KMS-11 (cell line): ENCODE results near the gene C4orf36.

Experiments
- H2AFZ ChIP-seq: fragments of 200-600 bp; sonication (generic); 2 replicates; pipeline ENCODE4 v1.6.1; 2016; ENCODE audit warnings: antibody characterized with exemption, mixed run types, low read depth
- H3K27ac ChIP-seq: fragments of 200-600 bp; sonication (generic); 2 replicates; pipeline ENCODE4 v1.6.1; 2016; ENCODE audit warnings: mild to moderate bottlenecking, mixed run types
- H3K27me3 ChIP-seq: fragments of 200-600 bp; sonication (generic); 2 replicates; pipeline ENCODE4 v1.6.1; 2017; ENCODE audit warnings: mild to moderate bottlenecking, low read depth, mixed run types, moderate library complexity; ENCODE audit not compliant: insufficient read depth
- H3K36me3 ChIP-seq: fragments of 200-600 bp; sonication (generic); 2 replicates; pipeline ENCODE4 v1.6.1; 2017; ENCODE audit warnings: mild to moderate bottlenecking, mixed run types; ENCODE audit not compliant: insufficient read depth
- H3K4me1 ChIP-seq: fragments of 200-600 bp; sonication (generic); 2 replicates; pipeline ENCODE4 v1.6.1; 2016; ENCODE audit warnings: mild to moderate bottlenecking, low read depth, mixed run types; ENCODE audit not compliant: poor library complexity, severe bottlenecking
- H3K4me2 ChIP-seq: fragments of 200-600 bp; sonication (generic); 2 replicates; pipeline ENCODE4 v1.7.0; 2016; ENCODE audit warnings: mild to moderate bottlenecking, mixed run types
- H3K4me3 ChIP-seq: fragments of 200-600 bp; sonication (generic); IDR thresholded peaks from 2 replicates; pipeline ENCODE4 v1.6.1; 2017; ENCODE audit warnings: low read depth, low read length, mixed read lengths; ENCODE audit not compliant: insufficient read depth
- H3K79me2 ChIP-seq: fragments of 200-600 bp; sonication (generic); 2 replicates; pipeline ENCODE4 v1.6.1; 2016; ENCODE audit warnings: low read depth, mixed run types; ENCODE audit not compliant: insufficient read depth
- H3K9ac ChIP-seq: fragments of 200-600 bp; sonication (generic); 2 replicates; pipeline ENCODE4 v1.6.1; 2016; ENCODE audit warnings: mild to moderate bottlenecking, mixed run types
- H4K20me1 ChIP-seq: fragments of 200-600 bp; sonication (generic); 2 replicates; pipeline ENCODE4 v1.6.1; 2016; ENCODE audit warnings: mild to moderate bottlenecking, mixed run types; ENCODE audit not compliant: insufficient read depth
- TF ChIP-seq, protein P1 (sequence below): fragments of 200-600 bp; sonication (generic); conservative IDR thresholded peaks from 2 replicates; pipeline ENCODE4 v1.6.1; 2017; ENCODE audit warnings: low read depth, mild to moderate bottlenecking, antibody characterized with exemption, low read length, moderate library complexity, mixed read lengths

Gene C4orf36

DNA sequence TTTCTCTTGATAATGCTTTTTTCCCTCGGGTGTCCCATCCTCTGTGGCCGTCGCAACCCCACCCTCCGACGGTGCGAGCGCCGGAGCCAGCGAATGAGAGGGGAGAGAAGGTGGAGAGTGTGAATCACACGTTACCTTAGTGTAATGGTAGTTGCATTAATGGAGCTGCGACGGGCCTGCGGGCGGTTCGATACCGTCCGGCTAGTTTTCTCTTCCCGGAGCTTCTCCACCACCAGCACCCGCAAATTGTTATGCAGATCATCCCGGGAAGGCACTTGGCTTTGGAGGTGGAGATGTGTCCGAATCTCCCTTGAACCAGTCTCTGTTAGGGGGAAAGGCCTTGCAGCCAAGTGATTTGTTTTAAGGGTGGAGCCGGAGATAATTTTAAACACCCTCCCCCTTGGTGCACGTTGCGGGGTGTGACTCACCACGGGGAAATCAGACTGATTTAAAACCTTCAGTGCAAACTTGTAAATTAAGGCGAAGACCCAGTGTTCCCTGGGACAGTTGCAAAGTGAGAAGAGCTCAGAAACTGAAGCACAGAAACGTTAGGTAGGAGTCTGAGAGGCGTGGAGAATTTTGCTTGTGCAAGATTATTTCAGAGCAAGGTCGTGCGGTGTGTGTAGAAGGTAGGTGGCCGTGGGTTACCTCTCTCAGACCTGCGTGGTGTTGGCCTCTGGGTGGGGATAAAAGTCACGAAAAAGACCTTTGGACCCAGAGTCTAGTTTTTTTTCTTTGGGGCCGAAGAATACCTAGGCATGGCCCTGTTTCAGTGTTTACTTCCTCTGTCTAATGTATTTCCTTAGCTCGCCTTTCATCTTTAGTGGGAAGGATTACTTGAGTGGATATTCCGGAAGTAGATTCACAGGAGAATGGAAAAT is 43.9 kb upstream of the C4orf36 start:
- H2AFZ ChIP-seq = peak overlapping the region; percentile 45
- peaks cover 58% of the 10 kb centered on the region for H3K79me2 ChIP-seq
- TF ChIP-seq, protein P1, sequence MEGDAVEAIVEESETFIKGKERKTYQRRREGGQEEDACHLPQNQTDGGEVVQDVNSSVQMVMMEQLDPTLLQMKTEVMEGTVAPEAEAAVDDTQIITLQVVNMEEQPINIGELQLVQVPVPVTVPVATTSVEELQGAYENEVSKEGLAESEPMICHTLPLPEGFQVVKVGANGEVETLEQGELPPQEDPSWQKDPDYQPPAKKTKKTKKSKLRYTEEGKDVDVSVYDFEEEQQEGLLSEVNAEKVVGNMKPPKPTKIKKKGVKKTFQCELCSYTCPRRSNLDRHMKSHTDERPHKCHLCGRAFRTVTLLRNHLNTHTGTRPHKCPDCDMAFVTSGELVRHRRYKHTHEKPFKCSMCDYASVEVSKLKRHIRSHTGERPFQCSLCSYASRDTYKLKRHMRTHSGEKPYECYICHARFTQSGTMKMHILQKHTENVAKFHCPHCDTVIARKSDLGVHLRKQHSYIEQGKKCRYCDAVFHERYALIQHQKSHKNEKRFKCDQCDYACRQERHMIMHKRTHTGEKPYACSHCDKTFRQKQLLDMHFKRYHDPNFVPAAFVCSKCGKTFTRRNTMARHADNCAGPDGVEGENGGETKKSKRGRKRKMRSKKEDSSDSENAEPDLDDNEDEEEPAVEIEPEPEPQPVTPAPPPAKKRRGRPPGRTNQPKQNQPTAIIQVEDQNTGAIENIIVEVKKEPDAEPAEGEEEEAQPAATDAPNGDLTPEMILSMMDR = no peak
- H3K27ac ChIP-seq = peak overlapping the region; percentile 86
- H4K20me1 ChIP-seq = no peaks in the 10 kb centered on the region
- H3K4me3 ChIP-seq = peak overlapping the region; percentile 60
- peak overlapping the region; percentile 56 for H3K9ac ChIP-seq
- H3K36me3 ChIP-seq = no peaks in the 10 kb centered on the region
- peaks cover 49% of the 10 kb centered on the region for H3K4me1 ChIP-seq
- peak overlapping the region; percentile 61 for H3K4me2 ChIP-seq
- no peaks in the 10 kb centered on the region for H3K27me3 ChIP-seq

DNA sequence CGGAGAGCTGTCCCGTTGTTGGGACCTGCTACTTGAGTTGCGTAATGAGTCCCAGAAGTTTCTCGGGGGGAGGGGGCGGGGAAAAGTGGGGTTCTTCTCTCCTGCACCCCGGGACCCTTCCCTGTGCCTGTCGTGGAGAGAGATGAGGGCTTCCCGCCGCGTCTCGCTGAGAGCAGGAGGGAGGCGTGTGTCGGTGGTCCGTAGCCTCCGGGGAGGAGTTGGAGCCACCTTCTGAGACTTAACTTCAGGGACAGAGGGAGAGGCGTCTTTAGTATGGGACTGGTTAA is 43.3 kb upstream of the C4orf36 start:
- H3K9ac ChIP-seq = peak overlapping the region; percentile 56
- TF ChIP-seq, protein P1 = no peak
- H3K27ac ChIP-seq = peak overlapping the region; percentile 86
- H3K4me3 ChIP-seq = peak overlapping the region; percentile 60
- peak overlapping the region; percentile 61 for H3K4me2 ChIP-seq
- H4K20me1 ChIP-seq = no peaks in the 10 kb centered on the region
- peaks cover 49% of the 10 kb centered on the region for H3K4me1 ChIP-seq
- no peaks in the 10 kb centered on the region for H3K27me3 ChIP-seq
- peaks cover 52% of the 10 kb centered on the region for H3K79me2 ChIP-seq
- peak overlapping the region; percentile 45 for H2AFZ ChIP-seq
- no peaks in the 10 kb centered on the region for H3K36me3 ChIP-seq

DNA sequence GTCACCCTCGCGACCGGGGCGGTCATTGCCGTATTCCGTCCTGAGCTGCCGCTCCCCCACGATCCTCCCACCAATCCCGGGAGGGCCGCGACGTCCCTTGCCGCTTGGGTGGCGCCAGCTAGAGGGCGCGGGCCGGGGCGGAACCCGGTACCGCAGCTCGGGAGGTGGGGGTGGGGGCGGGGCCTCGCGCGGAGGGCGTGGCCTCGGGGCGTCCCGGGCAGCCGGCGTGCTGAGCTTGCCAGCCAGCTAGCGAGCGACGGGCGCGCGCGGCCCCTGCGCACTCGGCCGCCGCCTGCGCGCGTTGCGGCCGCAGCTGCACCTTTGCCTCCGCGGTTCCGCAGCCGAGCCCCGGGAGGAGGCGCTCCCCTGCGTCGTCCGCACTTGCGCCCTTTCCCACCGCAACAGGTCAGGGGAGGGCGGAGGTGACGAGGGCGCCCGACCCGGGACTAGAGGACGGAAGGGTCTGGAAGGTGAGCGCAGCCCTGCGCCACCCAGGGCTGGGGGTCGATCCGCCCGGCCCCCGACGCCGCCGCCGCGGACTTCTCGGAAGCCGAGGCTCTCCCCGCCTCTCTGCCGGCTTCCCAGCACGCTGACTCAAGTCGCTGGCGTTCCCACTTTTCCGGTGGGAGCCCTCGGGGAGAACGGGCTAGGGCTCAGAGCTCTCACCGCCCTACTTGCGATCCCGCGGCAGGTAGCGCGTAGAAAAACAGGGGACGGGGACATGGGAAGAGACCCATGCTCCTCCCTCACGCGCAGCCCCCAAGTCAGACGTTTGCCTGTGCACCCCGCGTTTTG is 42.7 kb upstream of the C4orf36 start, which contains the start of gene AFF1:
AFF1 (plus strand) TSS at position 241 of the 795 bp plus-strand sequence. CDS start 13,523 bp downstream, outside the sequence.
- Histone ChIP-seq H3K79me2 (peaks cover 47% of the 10 kb centered on the region), H3K9ac (peak within 1 kb of the TSS; percentile 56), H3K4me1 (peaks cover 44% of the 10 kb centered on the region), H3K4me3 (peak within 1 kb of the TSS; percentile 87), H3K4me2 (peak within 1 kb of the TSS; percentile 75), H4K20me1 (no peaks in the 10 kb centered on the region), H3K36me3 (no peaks in the 10 kb centered on the region), H3K27ac (peak within 1 kb of the TSS; percentile 86), H3K27me3 (no peaks in the 10 kb centered on the region), H2AFZ (peak within 1 kb of the TSS; percentile 48)
- TF ChIP-seq, protein P1 = peak; percentile 36; the same call in 1 of the 2 replicates

DNA sequence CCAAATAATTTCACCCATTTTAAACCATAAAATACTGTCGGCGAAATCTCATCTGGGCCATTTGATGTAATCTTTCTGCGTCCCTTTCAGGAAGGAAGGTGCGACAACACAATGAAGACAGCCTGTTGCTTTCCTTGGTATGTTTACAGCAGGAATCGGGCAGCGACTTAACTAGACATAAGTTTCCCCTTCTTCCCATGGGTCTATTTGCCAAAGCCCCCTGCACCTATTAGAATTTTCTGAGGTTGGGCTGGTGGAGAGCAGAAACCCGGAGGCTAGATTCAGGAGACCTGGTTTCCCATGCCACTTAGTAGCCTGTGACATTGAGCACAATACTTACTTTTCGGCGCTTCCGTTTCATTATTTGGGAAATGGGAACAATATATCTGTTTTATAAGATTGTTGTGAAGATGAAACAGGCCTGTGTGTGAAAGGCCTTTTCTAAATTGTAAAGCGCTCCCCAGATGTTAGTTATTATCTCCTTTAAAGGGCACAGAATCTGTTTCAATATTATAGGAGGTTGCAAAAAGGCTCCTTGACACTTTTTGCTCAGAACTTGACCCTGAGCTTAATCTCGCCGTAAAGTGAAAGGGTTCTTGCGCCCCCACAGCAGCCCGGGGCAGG is 42.0 kb upstream of the C4orf36 start:
- H3K4me1 ChIP-seq = peaks cover 38% of the 10 kb centered on the region

More for the DNA sequence above, 42.0 kb upstream of the C4orf36 start:
- H4K20me1 ChIP-seq = no peaks in the 10 kb centered on the region
- H3K4me2 ChIP-seq = peak overlapping the region; percentile 75
- H3K36me3 ChIP-seq = no peaks in the 10 kb centered on the region
- no peaks in the 10 kb centered on the region for H3K27me3 ChIP-seq
- H3K79me2 ChIP-seq = peaks cover 45% of the 10 kb centered on the region
- TF ChIP-seq, protein P1 = no peak; the same call in 1 of the 2 replicates
- H3K4me3 ChIP-seq = peak overlapping the region; percentile 87
- peak overlapping the region; percentile 35; the same call in 1 of the 2 replicates for H3K9ac ChIP-seq
- peak overlapping the region; percentile 48 for H2AFZ ChIP-seq
- H3K27ac ChIP-seq = peak overlapping the region; percentile 41
